ENCODE measurements around the gene LRRC75A. TPM values are rescaled to one million over a fixed set of nuclear protein-coding genes. Genes with fewer than 3 reads are reported as not detected.

The LRRC75A gene
- total and polyA plus RNA-seq, 2 of the 13 experiments (the other 11 are each of a cell fraction or from before 2014, with no cell fraction given) = 0.03 TPM; not detected in 1

DNA sequence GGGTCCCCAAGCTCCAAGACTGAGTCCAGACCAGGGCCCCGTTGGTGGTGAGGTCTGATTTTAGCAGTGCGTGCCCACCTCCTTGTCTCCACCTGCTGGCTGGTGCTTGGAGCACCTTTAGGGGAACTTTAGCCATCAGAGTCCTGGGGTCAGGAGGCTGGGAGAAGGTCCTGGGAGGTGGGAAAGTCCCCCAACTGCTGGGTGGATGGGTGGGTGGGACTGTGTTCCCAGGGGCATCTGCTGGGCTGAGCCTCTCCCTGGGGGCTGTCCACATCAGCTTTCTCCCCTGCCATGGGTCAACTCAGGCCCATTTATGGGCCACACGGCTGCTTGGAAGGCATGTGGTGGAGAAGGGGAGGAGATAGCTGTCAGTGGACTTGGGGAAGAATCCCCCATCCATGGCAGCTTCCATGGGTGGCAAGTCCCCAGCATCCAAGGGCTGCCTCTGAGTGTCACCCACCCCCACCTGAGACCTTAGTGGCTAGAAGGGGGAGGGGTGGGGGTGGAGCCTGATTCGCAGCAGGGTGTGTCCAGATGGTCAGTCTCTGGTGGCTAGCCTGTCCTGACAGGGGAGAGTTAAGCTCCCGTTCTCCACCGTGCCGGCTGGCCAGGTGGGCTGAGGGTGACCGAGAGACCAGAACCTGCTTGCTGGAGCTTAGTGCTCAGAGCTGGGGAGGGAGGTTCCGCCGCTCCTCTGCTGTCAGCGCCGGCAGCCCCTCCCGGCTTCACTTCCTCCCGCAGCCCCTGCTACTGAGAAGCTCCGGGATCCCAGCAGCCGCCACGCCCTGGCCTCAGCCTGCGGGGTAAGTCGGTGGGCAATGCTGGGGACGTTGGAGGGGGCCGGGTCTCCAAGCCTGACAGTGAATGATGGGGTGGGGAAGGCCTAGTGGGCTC, 76.7 kb downstream of the LRRC75A start, which contains the start of gene TRPV2 (continued):
- TF ChIP-seq, protein P1, sequence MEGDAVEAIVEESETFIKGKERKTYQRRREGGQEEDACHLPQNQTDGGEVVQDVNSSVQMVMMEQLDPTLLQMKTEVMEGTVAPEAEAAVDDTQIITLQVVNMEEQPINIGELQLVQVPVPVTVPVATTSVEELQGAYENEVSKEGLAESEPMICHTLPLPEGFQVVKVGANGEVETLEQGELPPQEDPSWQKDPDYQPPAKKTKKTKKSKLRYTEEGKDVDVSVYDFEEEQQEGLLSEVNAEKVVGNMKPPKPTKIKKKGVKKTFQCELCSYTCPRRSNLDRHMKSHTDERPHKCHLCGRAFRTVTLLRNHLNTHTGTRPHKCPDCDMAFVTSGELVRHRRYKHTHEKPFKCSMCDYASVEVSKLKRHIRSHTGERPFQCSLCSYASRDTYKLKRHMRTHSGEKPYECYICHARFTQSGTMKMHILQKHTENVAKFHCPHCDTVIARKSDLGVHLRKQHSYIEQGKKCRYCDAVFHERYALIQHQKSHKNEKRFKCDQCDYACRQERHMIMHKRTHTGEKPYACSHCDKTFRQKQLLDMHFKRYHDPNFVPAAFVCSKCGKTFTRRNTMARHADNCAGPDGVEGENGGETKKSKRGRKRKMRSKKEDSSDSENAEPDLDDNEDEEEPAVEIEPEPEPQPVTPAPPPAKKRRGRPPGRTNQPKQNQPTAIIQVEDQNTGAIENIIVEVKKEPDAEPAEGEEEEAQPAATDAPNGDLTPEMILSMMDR (CRISPR knock-in tag; IDR thresholded peaks at IDR 0.05) = peak; percentile 90
- TF ChIP-seq, protein P2, sequence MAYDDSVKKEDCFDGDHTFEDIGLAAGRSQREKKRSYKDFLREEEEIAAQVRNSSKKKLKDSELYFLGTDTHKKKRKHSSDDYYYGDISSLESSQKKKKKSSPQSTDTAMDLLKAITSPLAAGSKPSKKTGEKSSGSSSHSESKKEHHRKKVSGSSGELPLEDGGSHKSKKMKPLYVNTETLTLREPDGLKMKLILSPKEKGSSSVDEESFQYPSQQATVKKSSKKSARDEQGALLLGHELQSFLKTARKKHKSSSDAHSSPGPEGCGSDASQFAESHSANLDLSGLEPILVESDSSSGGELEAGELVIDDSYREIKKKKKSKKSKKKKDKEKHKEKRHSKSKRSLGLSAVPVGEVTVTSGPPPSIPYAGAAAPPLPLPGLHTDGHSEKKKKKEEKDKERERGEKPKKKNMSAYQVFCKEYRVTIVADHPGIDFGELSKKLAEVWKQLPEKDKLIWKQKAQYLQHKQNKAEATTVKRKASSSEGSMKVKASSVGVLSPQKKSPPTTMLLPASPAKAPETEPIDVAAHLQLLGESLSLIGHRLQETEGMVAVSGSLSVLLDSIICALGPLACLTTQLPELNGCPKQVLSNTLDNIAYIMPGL (CRISPR knock-in tag; IDR thresholded peaks at IDR 0.05; ENCODE audit: borderline replicate concordance in 1 of 2, low read depth in 1 of 2) = peak in 1 of 2 experiments; percentile 61; a peak in 1 of 4 replicates
- no peak for TF ChIP-seq ZNF20 (CRISPR knock-in tag; IDR thresholded peaks at IDR 0.05)

DNA sequence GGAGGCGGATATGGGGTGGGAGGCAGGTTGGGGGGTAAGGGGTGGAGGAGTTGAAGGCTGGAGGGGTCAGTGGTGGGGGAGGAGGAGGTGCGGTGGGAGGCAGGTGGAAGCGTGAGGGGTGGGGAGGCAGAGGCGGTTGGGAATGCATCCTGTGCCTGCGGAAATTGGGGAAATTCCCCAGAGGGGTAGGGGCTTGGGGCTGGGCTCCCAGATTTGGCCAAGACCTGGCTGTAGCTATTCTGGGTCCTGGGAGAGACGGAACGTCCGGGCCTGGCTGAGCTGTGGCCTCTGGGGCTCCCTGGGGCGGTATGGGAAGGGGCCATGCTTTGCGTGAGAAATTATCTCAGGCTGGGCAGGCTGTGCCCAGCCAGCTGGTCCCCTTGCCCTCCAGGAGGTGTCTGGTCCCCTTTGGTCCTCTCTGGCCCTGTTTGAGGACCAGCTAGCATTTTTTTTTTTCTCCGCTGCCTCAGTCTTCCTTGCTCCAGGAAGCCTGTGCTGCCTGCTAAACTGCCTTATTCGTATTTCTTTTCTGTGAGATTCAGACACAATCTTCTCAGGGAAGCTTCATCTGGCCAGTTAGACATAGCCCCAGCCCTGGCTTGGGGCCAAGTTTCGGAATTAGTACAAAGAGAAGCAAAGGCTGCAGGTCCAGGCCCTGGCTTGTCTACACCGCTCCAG, 83.9 kb downstream of the LRRC75A start:
- CTCF ChIA-PET (ENCODE audit: low intra/inter-chr PET ratio, low total read pairs) = no interaction called here
- in situ Hi-C loops (cut with HindIII; ENCODE audit: extremely low pct_ligation_motif_present, low pct_unique_long_range_greater_than_20kb) = no loop called here
- 15% methylated on average over 11 of the region's 14 CpGs for WGBS (ENCODE audit: low lambda C conversion rate)
- H3K79me2 ChIP-seq (ENCODE audit: insufficient read depth, low read length) = no peaks in the 10 kb centered on the region
- BruUV-seq (replicated peaks) = no TSS peak
- peak overlapping the region; percentile 12 for H3K27ac ChIP-seq (ENCODE audit: extremely low read length, insufficient read depth, low read length)
- H3K27me3 ChIP-seq (ENCODE audit: control insufficient read depth in 1 of 2, insufficient read depth in 2 of 2, low read length in 2 of 2) = no peaks in the 10 kb centered on the region
- H3K4me2 ChIP-seq (ENCODE audit: low read depth, low read length) = peak overlapping the region; percentile 90
- H2AFZ ChIP-seq (ENCODE audit: low read length) = peak overlapping the region; percentile 69
- peak; percentile 82 for ATAC-seq
- FAIRE-seq = peak; percentile 63
- H3K9me3 ChIP-seq (ENCODE audit: low read length) = no peaks in the 10 kb centered on the region
- peak; percentile 51 for DNase-seq (ENCODE audit: low spot score)
- no peaks in the 10 kb centered on the region for H3K36me3 ChIP-seq (replicated peaks in 1 of 2; ENCODE audit: control insufficient read depth in 1 of 2, insufficient read depth in 2 of 2, low read length in 2 of 2)
- H3K4me1 ChIP-seq (ENCODE audit: insufficient read depth, low read length) = peaks cover 25% of the 10 kb centered on the region
- intact Hi-C loops (cut with micrococcal nuclease; ENCODE audit: unreplicated experiment) = no loop called here
- H3K4me3 ChIP-seq (replicated peaks in 1 of 3; ENCODE audit: insufficient read depth in 1 of 3, low read depth in 2 of 3, low read length in 3 of 3) = peak overlapping the region; percentile 19 to 58 (median 36); a peak in 5 of 6 replicates
- POLR2A ChIA-PET = interaction anchor here (0.8 to 1.3 kb wide), 5 partner anchors 9 to 31 kb away, joined by 3 to 12 read pairs (median 5); partner anchors contain the start of gene UBB
- peak overlapping the region; percentile 37; the same call in 1 of the 2 replicates for H3K9ac ChIP-seq (ENCODE audit: insufficient read depth, low read depth, low read length)
- no peaks in the 10 kb centered on the region for H4K20me1 ChIP-seq (ENCODE audit: insufficient read depth, low read length)
- TF ChIP-seq, protein P3, sequence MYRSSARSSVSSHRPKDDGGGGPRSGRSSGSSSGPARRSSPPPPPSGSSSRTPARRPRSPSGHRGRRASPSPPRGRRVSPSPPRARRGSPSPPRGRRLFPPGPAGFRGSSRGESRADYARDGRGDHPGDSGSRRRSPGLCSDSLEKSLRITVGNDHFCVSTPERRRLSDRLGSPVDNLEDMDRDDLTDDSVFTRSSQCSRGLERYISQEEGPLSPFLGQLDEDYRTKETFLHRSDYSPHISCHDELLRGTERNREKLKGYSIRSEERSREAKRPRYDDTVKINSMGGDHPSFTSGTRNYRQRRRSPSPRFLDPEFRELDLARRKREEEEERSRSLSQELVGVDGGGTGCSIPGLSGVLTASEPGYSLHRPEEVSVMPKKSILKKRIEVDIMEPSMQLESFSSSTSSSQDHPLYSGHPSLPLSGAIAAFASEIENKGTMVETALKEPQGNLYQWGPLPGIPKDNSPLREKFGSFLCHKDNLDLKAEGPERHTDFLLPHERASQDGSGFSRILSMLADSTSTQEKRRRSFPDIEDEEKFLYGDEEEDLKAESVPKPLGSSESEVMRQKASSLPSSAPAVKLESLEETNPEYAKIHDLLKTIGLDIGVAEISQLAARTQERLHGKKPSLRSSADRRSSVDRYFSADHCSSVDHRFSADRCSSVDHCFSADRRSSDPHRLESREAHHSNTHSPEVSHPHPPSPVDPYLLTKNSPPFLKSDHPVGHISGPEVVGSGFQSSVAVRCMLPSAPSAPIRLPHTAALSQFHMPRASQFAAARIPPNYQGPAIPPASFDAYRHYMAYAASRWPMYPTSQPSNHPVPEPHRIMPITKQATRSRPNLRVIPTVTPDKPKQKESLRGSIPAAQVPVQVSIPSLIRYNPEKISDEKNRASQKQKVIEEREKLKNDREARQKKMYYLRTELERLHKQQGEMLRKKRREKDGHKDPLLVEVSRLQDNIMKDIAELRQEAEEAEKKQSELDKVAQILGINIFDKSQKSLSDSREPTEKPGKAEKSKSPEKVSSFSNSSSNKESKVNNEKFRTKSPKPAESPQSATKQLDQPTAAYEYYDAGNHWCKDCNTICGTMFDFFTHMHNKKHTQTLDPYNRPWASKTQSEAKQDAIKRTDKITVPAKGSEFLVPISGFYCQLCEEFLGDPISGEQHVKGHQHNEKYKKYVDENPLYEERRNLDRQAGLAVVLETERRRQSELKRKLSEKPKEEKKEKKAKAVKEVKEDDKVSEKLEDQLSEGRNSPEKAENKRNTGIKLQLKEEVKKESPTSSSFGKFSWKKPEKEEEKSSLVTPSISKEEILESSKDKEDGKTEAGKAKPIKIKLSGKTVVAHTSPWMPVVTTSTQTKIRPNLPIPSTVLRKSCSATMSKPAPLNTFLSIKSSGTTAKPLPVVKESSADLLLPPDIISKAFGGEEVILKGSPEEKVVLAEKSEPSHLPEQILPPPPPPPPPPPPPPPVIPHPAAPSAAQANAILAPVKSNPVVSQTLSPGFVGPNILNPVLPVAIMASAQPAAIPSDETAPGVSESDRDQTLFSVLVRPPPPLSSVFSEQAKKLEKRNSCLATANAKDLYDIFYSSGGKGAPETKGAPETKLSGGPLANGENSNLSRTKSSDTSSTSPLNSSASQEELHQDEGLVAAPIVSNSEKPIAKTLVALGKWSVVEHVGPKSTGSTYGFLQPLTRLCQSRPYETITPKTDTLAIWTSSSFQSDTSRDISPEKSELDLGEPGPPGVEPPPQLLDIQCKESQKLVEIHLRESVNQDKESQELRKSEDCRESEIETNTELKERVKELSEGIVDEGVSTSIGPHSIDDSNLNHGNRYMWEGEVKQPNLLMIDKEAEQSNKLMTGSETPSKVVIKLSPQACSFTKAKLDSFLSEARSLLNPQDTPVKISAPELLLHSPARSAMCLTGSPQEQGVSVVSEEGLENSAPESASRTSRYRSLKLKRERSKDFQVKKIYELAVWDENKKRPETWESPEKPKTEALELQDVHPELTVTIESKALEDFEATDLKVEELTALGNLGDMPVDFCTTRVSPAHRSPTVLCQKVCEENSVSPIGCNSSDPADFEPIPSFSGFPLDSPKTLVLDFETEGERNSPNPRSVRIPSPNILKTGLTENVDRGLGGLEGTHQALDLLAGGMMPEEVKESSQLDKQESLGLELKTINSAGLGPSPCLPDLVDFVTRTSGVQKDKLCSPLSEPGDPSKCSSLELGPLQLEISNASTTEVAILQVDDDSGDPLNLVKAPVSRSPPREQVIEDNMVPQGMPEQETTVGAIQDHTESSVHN (CRISPR knock-in tag; IDR thresholded peaks at IDR 0.05) = no peak
- TF ChIP-seq ZNF207 (IDR thresholded peaks at IDR 0.05; ENCODE audit: borderline replicate concordance) = no peak
- TF ChIP-seq ZFP36 (IDR thresholded peaks at IDR 0.05; ENCODE audit: borderline replicate concordance, low read depth, low read length, partially characterized antibody) = no peak
